ENCODE measurements around the gene DELE1. TPM values are rescaled to one million over a fixed set of nuclear protein-coding genes. Genes with fewer than 3 reads are reported as not detected.
"Not testable (repeated sequence)": the region's sequence is repeated elsewhere in the genome, so short reads cannot be mapped to it uniquely, and the experiment has no call there.

The DELE1 gene
- total RNA-seq, 1 experiment from 2014 or later: 124 TPM

GRCh38 chr5:141883184-141883891 lies 40.3 kb upstream of the DELE1 start:
- no peak for DNase-seq
- H3K9me2 ChIP-seq (replicated peaks; ENCODE audit: insufficient read depth, low read length): no peaks in the 10 kb centered on the region
- no peaks in the 10 kb centered on the region for H4K20me1 ChIP-seq (ENCODE audit: insufficient read depth, low read depth, low read length)
- peaks cover 14% of the 10 kb centered on the region for H3K4me1 ChIP-seq (ENCODE audit: low read length)
- no peaks in the 10 kb centered on the region for H3K79me2 ChIP-seq (ENCODE audit: low read length)
- H3K9ac ChIP-seq (ENCODE audit: low read length): no peak overlapping the region
- no peak overlapping the region for H3K4me3 ChIP-seq (ENCODE audit: low read length)
- H3K27ac ChIP-seq (ENCODE audit: low read length): no peak overlapping the region
- no peak overlapping the region for H3K4me2 ChIP-seq (ENCODE audit: low read depth, low read length, poor library complexity, severe bottlenecking)
- H3K27me3 ChIP-seq (ENCODE audit: low read length): no peaks in the 10 kb centered on the region
- H2AFZ ChIP-seq (ENCODE audit: low read length): no peak overlapping the region
- H3K36me3 ChIP-seq (ENCODE audit: insufficient read depth, low read length): no peaks in the 10 kb centered on the region
- H3K9me3 ChIP-seq (ENCODE audit: low read length): no peaks in the 10 kb centered on the region

- no peak overlapping the region for H3K27ac ChIP-seq (ENCODE audit: low read length)
- H3K9ac ChIP-seq (ENCODE audit: low read length): no peak overlapping the region
- no peaks in the 10 kb centered on the region for H3K9me3 ChIP-seq (ENCODE audit: low read length)
- no peak overlapping the region for H3K4me2 ChIP-seq (ENCODE audit: low read depth, low read length, poor library complexity, severe bottlenecking)
- no peaks in the 10 kb centered on the region for H3K79me2 ChIP-seq (ENCODE audit: low read length)
- DNase-seq: no peak
- no peaks in the 10 kb centered on the region for H4K20me1 ChIP-seq (ENCODE audit: insufficient read depth, low read depth, low read length)
- no peak overlapping the region for H2AFZ ChIP-seq (ENCODE audit: low read length)
- no peak overlapping the region for H3K4me3 ChIP-seq (ENCODE audit: low read length)
- no peaks in the 10 kb centered on the region for H3K36me3 ChIP-seq (ENCODE audit: insufficient read depth, low read length)
- H3K9me2 ChIP-seq (replicated peaks; ENCODE audit: insufficient read depth, low read length): no peaks in the 10 kb centered on the region
- no peaks in the 10 kb centered on the region for H3K27me3 ChIP-seq (ENCODE audit: low read length)
- peaks cover 12% of the 10 kb centered on the region for H3K4me1 ChIP-seq (ENCODE audit: low read length)
These were observed 39.8 kb upstream of the DELE1 start for GRCh38 chr5:141883892-141884318.

DNA sequence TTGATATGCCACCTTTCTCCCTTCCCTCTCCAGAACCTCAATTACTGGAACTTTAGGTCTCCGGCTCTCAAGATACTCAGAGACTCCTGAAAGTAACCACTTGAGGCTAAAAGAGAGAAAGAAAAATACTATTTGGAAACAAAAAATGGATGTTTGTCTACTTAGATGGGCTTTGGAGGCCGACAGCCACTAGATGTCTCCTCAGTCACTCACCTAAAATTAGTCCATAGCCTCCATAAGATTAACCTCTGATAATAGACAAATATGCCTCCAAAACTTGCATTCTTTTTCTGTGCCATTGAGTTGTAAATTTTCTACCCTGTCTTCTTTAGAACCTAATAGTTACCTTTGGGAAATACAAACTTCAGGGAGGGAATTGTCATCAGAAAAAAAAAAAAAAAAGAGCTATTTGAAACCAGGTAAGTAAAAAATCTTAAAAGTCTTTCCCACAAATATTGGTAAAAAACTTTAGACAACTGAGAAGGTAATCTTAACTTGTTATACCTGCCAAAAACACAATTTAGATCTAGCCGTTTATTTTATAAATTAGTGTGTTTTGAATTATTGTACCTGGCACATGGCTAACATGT lies 34.3 kb upstream of the DELE1 start:
- Histone ChIP-seq H3K27ac (ENCODE audit: low read length) (no peak overlapping the region), H3K79me2 (ENCODE audit: low read length) (no peaks in the 10 kb centered on the region), H3K4me1 (ENCODE audit: low read length) (no peaks in the 10 kb centered on the region), H4K20me1 (ENCODE audit: insufficient read depth, low read depth, low read length) (no peaks in the 10 kb centered on the region), H3K27me3 (ENCODE audit: low read length) (no peaks in the 10 kb centered on the region), H3K9ac (ENCODE audit: low read length) (no peak overlapping the region), H3K9me3 (ENCODE audit: low read length) (no peaks in the 10 kb centered on the region), H3K9me2 (replicated peaks; ENCODE audit: insufficient read depth, low read length) (no peaks in the 10 kb centered on the region), H3K36me3 (ENCODE audit: insufficient read depth, low read length) (no peaks in the 10 kb centered on the region), H3K4me2 (ENCODE audit: low read depth, low read length, poor library complexity, severe bottlenecking) (no peak overlapping the region), H2AFZ (ENCODE audit: low read length) (0 out of 2 replicates have a peak overlapping the region, but pooled peaks have one; percentile 39), H3K4me3 (ENCODE audit: low read length) (no peak overlapping the region)
- DNase-seq: peak; percentile 60

- H2AFZ ChIP-seq (ENCODE audit: low read length); H3K36me3 ChIP-seq (ENCODE audit: insufficient read depth, low read length); H3K4me2 ChIP-seq (ENCODE audit: low read depth, low read length, poor library complexity, severe bottlenecking); H3K4me1 ChIP-seq (ENCODE audit: low read length); H3K9ac ChIP-seq (ENCODE audit: low read length); H3K4me3 ChIP-seq (ENCODE audit: low read length); H3K9me3 ChIP-seq (ENCODE audit: low read length); H3K9me2 ChIP-seq (replicated peaks; ENCODE audit: insufficient read depth, low read length); H3K27me3 ChIP-seq (ENCODE audit: low read length); H3K79me2 ChIP-seq (ENCODE audit: low read length); H4K20me1 ChIP-seq (ENCODE audit: insufficient read depth, low read depth, low read length); DNase-seq; H3K27ac ChIP-seq (ENCODE audit: low read length): not testable (repeated sequence)
These were observed 33.2 kb upstream of the DELE1 start for GRCh38 chr5:141890429-141890828.

- no peaks in the 10 kb centered on the region for H3K36me3 ChIP-seq (ENCODE audit: insufficient read depth, low read length)
- H2AFZ ChIP-seq (ENCODE audit: low read length): no peak overlapping the region
- H3K4me2 ChIP-seq (ENCODE audit: low read depth, low read length, poor library complexity, severe bottlenecking): no peak overlapping the region
- no peaks in the 10 kb centered on the region for H3K27me3 ChIP-seq (ENCODE audit: low read length)
- H3K9ac ChIP-seq (ENCODE audit: low read length): no peak overlapping the region
- DNase-seq: no peak
- no peaks in the 10 kb centered on the region for H3K9me2 ChIP-seq (replicated peaks; ENCODE audit: insufficient read depth, low read length)
- H3K27ac ChIP-seq (ENCODE audit: low read length): no peak overlapping the region
- no peaks in the 10 kb centered on the region for H4K20me1 ChIP-seq (ENCODE audit: insufficient read depth, low read depth, low read length)
- no peak overlapping the region for H3K4me3 ChIP-seq (ENCODE audit: low read length)
- H3K79me2 ChIP-seq (ENCODE audit: low read length): no peaks in the 10 kb centered on the region
- no peaks in the 10 kb centered on the region for H3K9me3 ChIP-seq (ENCODE audit: low read length)
- H3K4me1 ChIP-seq (ENCODE audit: low read length): no peaks in the 10 kb centered on the region
These were observed 26.2 kb upstream of the DELE1 start for GRCh38 chr5:141897425-141897824.

DNA sequence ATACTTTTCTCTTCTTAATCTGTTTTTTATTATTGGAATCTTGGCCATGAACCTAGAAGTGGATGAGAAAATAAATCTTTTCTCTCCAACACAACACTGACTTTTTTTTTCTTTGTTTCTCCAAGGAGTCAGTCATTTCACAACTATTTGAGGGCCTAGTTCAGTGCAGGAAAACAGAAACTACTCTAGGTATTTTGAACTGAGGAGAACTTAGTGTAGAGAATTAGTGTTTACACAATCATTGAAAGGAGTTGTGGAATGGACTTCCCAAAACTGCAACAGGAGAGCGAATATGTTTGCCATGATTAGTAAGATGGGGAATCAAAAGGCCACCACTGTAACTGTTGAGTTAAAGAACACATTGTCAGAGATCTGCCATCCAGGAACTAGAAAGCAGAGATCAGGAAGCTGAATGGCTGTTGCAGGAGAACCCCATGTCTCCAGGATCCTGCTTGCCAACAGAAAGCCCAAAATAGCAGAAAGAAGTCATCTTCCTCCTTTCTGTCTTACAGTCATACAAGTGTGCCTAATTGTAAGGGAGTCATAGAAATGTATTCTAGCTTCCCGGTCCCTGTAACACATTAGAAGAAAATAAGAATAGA lies 25.1 kb upstream of the DELE1 start:
- no peak overlapping the region for H2AFZ ChIP-seq (ENCODE audit: low read length)
- H3K4me1 ChIP-seq (ENCODE audit: low read length): no peaks in the 10 kb centered on the region
- H3K27ac ChIP-seq (ENCODE audit: low read length): no peak overlapping the region
- no peaks in the 10 kb centered on the region for H3K9me3 ChIP-seq (ENCODE audit: low read length)
- no peaks in the 10 kb centered on the region for H3K79me2 ChIP-seq (ENCODE audit: low read length)
- no peaks in the 10 kb centered on the region for H3K36me3 ChIP-seq (ENCODE audit: insufficient read depth, low read length)
- no peaks in the 10 kb centered on the region for H4K20me1 ChIP-seq (ENCODE audit: insufficient read depth, low read depth, low read length)
- H3K27me3 ChIP-seq (ENCODE audit: low read length): no peaks in the 10 kb centered on the region
- no peak overlapping the region for H3K4me3 ChIP-seq (ENCODE audit: low read length)
- no peak overlapping the region for H3K4me2 ChIP-seq (ENCODE audit: low read depth, low read length, poor library complexity, severe bottlenecking)
- no peak overlapping the region for H3K9ac ChIP-seq (ENCODE audit: low read length)
- DNase-seq: no peak
- no peaks in the 10 kb centered on the region for H3K9me2 ChIP-seq (replicated peaks; ENCODE audit: insufficient read depth, low read length)

DNA sequence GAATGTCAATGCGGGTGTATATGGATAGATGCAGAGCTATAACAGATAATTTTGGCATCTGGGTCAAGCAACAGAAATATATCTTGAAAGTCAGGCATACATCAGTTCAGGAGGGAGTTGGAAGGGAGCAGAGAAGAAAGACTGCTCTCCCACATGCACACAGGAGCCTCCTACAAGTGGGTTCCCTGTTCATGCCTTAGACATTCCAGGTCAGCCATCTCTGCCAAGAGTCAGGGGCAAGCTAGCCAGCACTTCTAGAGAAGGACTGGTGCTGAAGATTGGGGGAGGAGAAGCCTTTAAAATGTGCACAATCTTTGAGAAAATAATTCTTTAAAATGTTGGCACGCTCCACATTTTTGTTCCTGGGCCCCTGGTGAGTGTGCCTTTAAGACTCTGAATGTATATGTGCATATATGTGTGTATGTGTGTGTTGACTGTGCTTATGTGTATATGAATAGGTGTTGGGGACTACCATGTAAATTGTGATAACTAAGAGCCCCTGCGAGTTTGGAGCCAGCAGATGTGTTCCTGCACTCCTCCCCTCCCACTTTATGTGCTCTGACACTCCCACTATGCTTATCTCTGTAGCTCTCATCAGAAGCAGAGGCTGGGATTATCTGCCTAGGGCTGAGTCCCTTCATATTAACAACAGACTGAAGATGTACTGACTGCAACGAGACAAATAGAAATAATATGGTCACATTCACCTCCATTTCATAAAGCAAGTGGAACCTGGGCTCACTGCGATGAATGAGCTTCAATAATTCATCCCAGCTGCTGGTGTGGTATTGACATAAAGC lies 21.5 kb upstream of the DELE1 start:
- no peak overlapping the region for H2AFZ ChIP-seq (ENCODE audit: low read length)
- no peak overlapping the region for H3K4me3 ChIP-seq (ENCODE audit: low read length)
- no peaks in the 10 kb centered on the region for H3K27me3 ChIP-seq (ENCODE audit: low read length)
- 0 out of 2 replicates have a peak, but pooled peaks cover 5% of the 10 kb centered on the region for H3K9me3 ChIP-seq (ENCODE audit: low read length)
- no peak overlapping the region for H3K9ac ChIP-seq (ENCODE audit: low read length)
- H4K20me1 ChIP-seq (ENCODE audit: insufficient read depth, low read depth, low read length): no peaks in the 10 kb centered on the region
- no peaks in the 10 kb centered on the region for H3K9me2 ChIP-seq (replicated peaks; ENCODE audit: insufficient read depth, low read length)
- H3K4me2 ChIP-seq (ENCODE audit: low read depth, low read length, poor library complexity, severe bottlenecking): no peak overlapping the region
- no peaks in the 10 kb centered on the region for H3K36me3 ChIP-seq (ENCODE audit: insufficient read depth, low read length)
- H3K27ac ChIP-seq (ENCODE audit: low read length): no peak overlapping the region
- DNase-seq: no peak
- H3K79me2 ChIP-seq (ENCODE audit: low read length): no peaks in the 10 kb centered on the region
- H3K4me1 ChIP-seq (ENCODE audit: low read length): no peaks in the 10 kb centered on the region

GRCh38 chr5:141903261-141903660 lies 20.4 kb upstream of the DELE1 start:
- no peaks in the 10 kb centered on the region for H3K4me1 ChIP-seq (ENCODE audit: low read length)
- no peaks in the 10 kb centered on the region for H4K20me1 ChIP-seq (ENCODE audit: insufficient read depth, low read depth, low read length)
- 0 out of 2 replicates have a peak, but pooled peaks cover 5% of the 10 kb centered on the region for H3K9me3 ChIP-seq (ENCODE audit: low read length)
- no peak overlapping the region for H3K4me3 ChIP-seq (ENCODE audit: low read length)
- no peaks in the 10 kb centered on the region for H3K79me2 ChIP-seq (ENCODE audit: low read length)
- no peaks in the 10 kb centered on the region for H3K36me3 ChIP-seq (ENCODE audit: insufficient read depth, low read length)
- H3K27ac ChIP-seq (ENCODE audit: low read length): no peak overlapping the region
- no peak for DNase-seq
- no peaks in the 10 kb centered on the region for H3K27me3 ChIP-seq (ENCODE audit: low read length)
- no peak overlapping the region for H2AFZ ChIP-seq (ENCODE audit: low read length)
- H3K9ac ChIP-seq (ENCODE audit: low read length): no peak overlapping the region
- H3K9me2 ChIP-seq (replicated peaks; ENCODE audit: insufficient read depth, low read length): no peaks in the 10 kb centered on the region
- no peak overlapping the region for H3K4me2 ChIP-seq (ENCODE audit: low read depth, low read length, poor library complexity, severe bottlenecking)

Measured in Karpas-422 (cell line).